Hepatocyte (in vitro differentiated cells): Measurements from ENCODE around the gene TMEM209. TPM values are rescaled to one million over a fixed set of nuclear protein-coding genes. Genes with fewer than 3 reads are reported as not detected.

Experiments
- DNase-seq: peaks from one replicate; pipeline ENCODE4 v3.0.0-alpha.2; 2016; ENCODE audit warnings: low spot score
- H2AFZ ChIP-seq: fragments of 200-600 bp; sonication (generic); 2 replicates; pipeline ENCODE4 v1.6.0; 2016; ENCODE audit warnings: antibody characterized with exemption, mild to moderate bottlenecking
- H3K27ac ChIP-seq: fragments of 200-600 bp; sonication (generic); 2 replicates; pipeline ENCODE4 v1.5.1; 2016; ENCODE audit warnings: mild to moderate bottlenecking
- H3K27me3 ChIP-seq: fragments of 200-600 bp; sonication (generic); 2 replicates; pipeline ENCODE4 v1.6.1; 2016
- H3K36me3 ChIP-seq: fragments of 200-600 bp; sonication (generic); replicated peaks from 2 replicates; pipeline ENCODE4 v1.5.1; 2016; ENCODE audit warnings: low read depth; ENCODE audit not compliant: insufficient read depth
- H3K4me1 ChIP-seq: fragments of 200-600 bp; sonication (generic); 2 replicates; pipeline ENCODE4 v1.5.1; 2016; ENCODE audit warnings: mild to moderate bottlenecking, moderate library complexity; ENCODE audit not compliant: insufficient read depth
- H3K4me2 ChIP-seq: fragments of 200-600 bp; sonication (generic); 2 replicates; pipeline ENCODE4 v1.6.0; 2016
- H3K4me3 ChIP-seq: fragments of 200-600 bp; sonication (generic); 2 replicates; pipeline ENCODE4 v1.5.1; 2016; ENCODE audit warnings: mild to moderate bottlenecking
- H3K79me2 ChIP-seq: fragments of 200-600 bp; sonication (generic); 2 replicates; pipeline ENCODE4 v1.6.0; 2017; ENCODE audit warnings: mild to moderate bottlenecking
- H3K9me2 ChIP-seq: fragments of 200-600 bp; sonication (generic); replicated peaks from 2 replicates; pipeline ENCODE4 v1.6.0; 2017; ENCODE audit warnings: mild to moderate bottlenecking; ENCODE audit not compliant: insufficient read depth
- H3K9me3 ChIP-seq: fragments of 200-600 bp; sonication (generic); 2 replicates; pipeline ENCODE4 v1.5.1; 2016; ENCODE audit warnings: low read depth, mild to moderate bottlenecking
- H4K20me1 ChIP-seq: fragments of 200-600 bp; sonication (generic); 2 replicates; pipeline ENCODE4 v1.6.0; 2016; ENCODE audit warnings: mild to moderate bottlenecking; ENCODE audit not compliant: insufficient read depth, poor library complexity, severe bottlenecking
- EZH2 ChIP-seq: fragments of 200-600 bp; sonication (generic); IDR thresholded peaks from 2 replicates; pipeline ENCODE4 v1.6.1; 2016; ENCODE audit warnings: antibody characterized with exemption, mild to moderate bottlenecking, borderline replicate concordance
- EZH2phosphoT487 ChIP-seq: fragments of 200-600 bp; sonication (generic); IDR thresholded peaks from one replicate; pipeline ENCODE4 v1.6.1; 2018; ENCODE audit warnings: antibody characterized with exemption, mild to moderate bottlenecking, low read depth, moderate library complexity; ENCODE audit not compliant: unreplicated experiment, severe bottlenecking
- WGBS: methylation state at CpG from one replicate; pipeline ENCODE4 v1.1.6; 2016; ENCODE audit warnings: low lambda C conversion rate; ENCODE audit errors: missing lambda C conversion rate; 5-methylcytosine and 5-hydroxymethylcytosine counted together
- polyA plus RNA-seq: library from polyadenylated mRNA; unstranded; fragments of >200 nt; fragmentation: Nextera tagmentation; extraction: Ambion mirVana; gene quantifications from 2 replicates; pipeline ENCODE4 v1.2.1, GENCODE V29; 2016
- total RNA-seq: library from RNA; depleted of rRNA; stranded (reverse); fragments of >200 nt; gene quantifications from 2 replicates; pipeline ENCODE4 v1.2.3, GENCODE V29; 2014
- TF ChIP-seq, protein P1 (sequence below): fragments of 200-600 bp; sonication (generic); IDR thresholded peaks from 2 replicates; pipeline ENCODE4 v1.5.1; 2016; ENCODE audit warnings: antibody characterized with exemption, mild to moderate bottlenecking; ENCODE audit not compliant: poor library complexity

Gene TMEM209
- total and polyA plus RNA-seq, 2 experiments from 2014 or later = 14.2 to 16.1 TPM

DNA sequence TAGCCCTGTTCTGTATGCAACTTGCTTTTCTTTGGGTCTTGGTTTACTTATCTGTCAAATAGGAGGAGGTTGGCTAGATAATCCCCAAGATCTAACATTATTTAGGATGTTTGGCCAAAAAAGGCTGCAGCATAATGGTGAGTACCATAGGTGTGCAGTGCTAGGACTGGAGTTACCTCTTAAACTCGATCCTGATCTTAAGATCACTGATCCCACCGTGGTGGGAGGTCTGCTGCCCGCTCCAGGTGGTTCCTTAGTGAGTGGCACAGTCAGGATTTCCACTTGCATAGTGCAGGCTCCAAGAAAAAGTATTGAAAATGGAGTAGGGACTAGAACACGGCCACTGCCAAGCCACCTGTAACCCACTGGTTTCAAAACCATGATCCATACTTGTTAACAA is 68.0 kb downstream of the TMEM209 start:
- no peak for DNase-seq
- WGBS = 93% methylated on average over 4 of the region's 4 CpGs
- Histone ChIP-seq H3K79me2 (no peaks in the 10 kb centered on the region), H3K9me3 (no peaks in the 10 kb centered on the region), H3K27me3 (no peaks in the 10 kb centered on the region), H3K36me3 (no peaks in the 10 kb centered on the region), H3K4me1 (peaks cover 21% of the 10 kb centered on the region), H4K20me1 (no peaks in the 10 kb centered on the region), H3K4me2 (no peak overlapping the region), H3K4me3 (no peak overlapping the region), H3K27ac (no peak overlapping the region), H3K9me2 (no peaks in the 10 kb centered on the region), H2AFZ (no peak overlapping the region)
- TF ChIP-seq EZH2 = no peak
- TF ChIP-seq, protein P1, sequence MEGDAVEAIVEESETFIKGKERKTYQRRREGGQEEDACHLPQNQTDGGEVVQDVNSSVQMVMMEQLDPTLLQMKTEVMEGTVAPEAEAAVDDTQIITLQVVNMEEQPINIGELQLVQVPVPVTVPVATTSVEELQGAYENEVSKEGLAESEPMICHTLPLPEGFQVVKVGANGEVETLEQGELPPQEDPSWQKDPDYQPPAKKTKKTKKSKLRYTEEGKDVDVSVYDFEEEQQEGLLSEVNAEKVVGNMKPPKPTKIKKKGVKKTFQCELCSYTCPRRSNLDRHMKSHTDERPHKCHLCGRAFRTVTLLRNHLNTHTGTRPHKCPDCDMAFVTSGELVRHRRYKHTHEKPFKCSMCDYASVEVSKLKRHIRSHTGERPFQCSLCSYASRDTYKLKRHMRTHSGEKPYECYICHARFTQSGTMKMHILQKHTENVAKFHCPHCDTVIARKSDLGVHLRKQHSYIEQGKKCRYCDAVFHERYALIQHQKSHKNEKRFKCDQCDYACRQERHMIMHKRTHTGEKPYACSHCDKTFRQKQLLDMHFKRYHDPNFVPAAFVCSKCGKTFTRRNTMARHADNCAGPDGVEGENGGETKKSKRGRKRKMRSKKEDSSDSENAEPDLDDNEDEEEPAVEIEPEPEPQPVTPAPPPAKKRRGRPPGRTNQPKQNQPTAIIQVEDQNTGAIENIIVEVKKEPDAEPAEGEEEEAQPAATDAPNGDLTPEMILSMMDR = no peak

DNA sequence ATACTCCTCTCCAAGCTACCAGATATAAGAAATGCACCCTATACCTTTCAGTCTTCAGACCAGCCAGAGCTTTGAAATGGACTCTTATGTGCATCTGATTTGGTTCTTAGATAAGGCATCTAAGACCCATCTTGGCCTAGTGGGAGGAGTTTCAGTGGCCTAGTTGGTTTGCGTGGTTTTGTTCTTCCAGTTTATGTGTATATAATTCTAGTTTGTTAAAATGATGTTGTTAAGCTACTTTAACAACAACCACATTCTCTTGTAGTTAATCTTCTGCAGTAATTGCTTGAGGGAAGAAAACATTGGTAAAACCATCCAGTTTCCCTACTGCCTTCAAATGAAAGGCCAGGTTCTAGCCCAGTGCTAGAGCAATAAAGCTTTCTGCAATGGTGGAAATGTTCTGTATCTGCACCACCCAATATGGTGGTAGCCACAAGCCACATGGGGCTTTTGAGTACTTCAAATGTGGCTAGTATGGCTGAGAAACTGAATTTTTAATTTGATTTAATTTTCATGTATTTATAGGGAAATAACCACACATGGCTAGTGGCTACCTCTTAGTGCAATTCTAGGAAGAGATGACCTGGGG is 68.5 kb downstream of the TMEM209 start:
- Histone ChIP-seq H3K36me3 (no peaks in the 10 kb centered on the region), H3K27ac (peak overlapping the region; percentile 60), H3K4me1 (peaks cover 15% of the 10 kb centered on the region), H2AFZ (no peak overlapping the region), H3K79me2 (no peaks in the 10 kb centered on the region), H3K4me2 (no peak overlapping the region), H3K9me3 (no peaks in the 10 kb centered on the region), H3K9me2 (no peaks in the 10 kb centered on the region), H4K20me1 (no peaks in the 10 kb centered on the region), H3K4me3 (no peak overlapping the region), H3K27me3 (no peaks in the 10 kb centered on the region)
- DNase-seq = no peak
- 90% methylated on average over 1 of the region's 1 CpG for WGBS
- TF ChIP-seq EZH2phosphoT487 = no peak
- TF ChIP-seq EZH2 = no peak
- TF ChIP-seq, protein P1 = no peak

DNA sequence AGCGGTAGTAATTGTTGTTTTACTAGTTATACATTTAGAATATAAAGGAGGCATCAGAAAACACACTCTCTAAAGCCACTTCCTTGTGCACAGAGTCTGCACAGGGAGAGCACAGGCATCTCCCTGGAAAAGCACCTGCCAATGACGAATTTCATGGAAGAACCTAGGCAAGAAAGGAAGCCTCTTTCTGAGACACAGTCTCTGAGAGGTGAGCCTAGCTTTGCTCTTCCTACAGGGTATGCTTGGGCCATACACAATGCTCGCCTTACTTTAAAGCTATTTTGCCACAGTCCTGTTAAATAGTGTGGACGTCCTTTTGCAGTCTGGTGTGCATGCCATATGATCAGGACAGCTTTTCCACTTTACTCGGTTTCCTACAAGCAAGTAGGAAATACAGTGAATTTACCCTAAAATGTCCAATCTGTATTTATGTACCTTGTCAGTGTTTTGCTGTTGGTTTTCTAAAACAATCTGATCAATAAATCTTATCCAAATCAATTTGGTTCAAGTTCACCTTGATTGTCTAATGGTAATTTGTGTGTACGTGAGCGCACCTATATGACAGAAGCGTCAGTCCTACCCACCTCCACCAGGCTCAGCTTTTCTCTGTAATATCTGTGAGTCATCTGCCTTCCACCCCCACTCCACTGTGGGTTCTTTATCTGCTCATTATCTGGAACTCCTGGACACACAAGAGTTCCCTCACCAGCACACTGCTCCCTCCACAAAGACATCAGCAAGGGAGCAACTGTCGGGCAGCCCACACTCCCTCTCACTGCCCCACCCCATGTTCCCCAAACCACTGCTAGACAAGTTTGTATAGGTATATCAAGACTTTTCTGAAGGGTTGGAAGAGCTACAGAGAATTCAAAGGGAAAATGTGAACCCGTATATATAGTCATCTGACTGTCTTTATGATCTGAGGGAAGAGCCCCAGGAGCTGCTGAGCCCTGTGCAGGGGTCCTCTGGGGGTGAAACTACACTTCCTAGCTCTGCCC is 69.7 kb downstream of the TMEM209 start:
- H4K20me1 ChIP-seq = no peaks in the 10 kb centered on the region
- no peak overlapping the region for H2AFZ ChIP-seq
- no peaks in the 10 kb centered on the region for H3K36me3 ChIP-seq
- peak overlapping the region; percentile 60 for H3K27ac ChIP-seq
- H3K4me3 ChIP-seq = no peak overlapping the region
- H3K9me2 ChIP-seq = no peaks in the 10 kb centered on the region
- TF ChIP-seq EZH2phosphoT487 (no peak), EZH2 (no peak)
- TF ChIP-seq, protein P1 = no peak
- no peaks in the 10 kb centered on the region for H3K9me3 ChIP-seq
- no peak overlapping the region for H3K4me2 ChIP-seq
- H3K27me3 ChIP-seq = no peaks in the 10 kb centered on the region
- WGBS = 84% methylated on average over 10 of the region's 10 CpGs
- no peak for DNase-seq
- H3K79me2 ChIP-seq = no peaks in the 10 kb centered on the region
- H3K4me1 ChIP-seq = peaks cover 8% of the 10 kb centered on the region
